GM23338 (cell line): ENCODE data around the gene RNU7-1. TPM values are rescaled to one million over a fixed set of nuclear protein-coding genes. Genes with fewer than 3 reads are reported as not detected.

Experiments used
- ATAC-seq: fragments of 200-7000 bp; cut with Tn5 transposase; 3 replicates; pipeline ENCODE4 v1.9.1; 2020
- DNase-seq: peaks from one replicate; pipeline ENCODE4 v3.0.0-alpha.2; 2015; ENCODE audit warnings: low spot score
- H2AFZ ChIP-seq: fragments of 200-600 bp; sonication (generic); 2 replicates; pipeline ENCODE4 v1.8.0; 2016; ENCODE audit warnings: antibody characterized with exemption, mild to moderate bottlenecking, moderate library complexity
- H3F3A ChIP-seq: fragments of 200-600 bp; sonication (generic); replicated peaks from 2 replicates; pipeline ENCODE4 v1.8.0; 2017; ENCODE audit warnings: antibody characterized with exemption, mixed run types, low read depth
- H3K27ac ChIP-seq: fragments of 200-600 bp; sonication (generic); 2 replicates; pipeline ENCODE4 v1.6.1; 2016; ENCODE audit warnings: low read depth
- H3K27me3 ChIP-seq: fragments of 200-600 bp; sonication (generic); 2 replicates; pipeline ENCODE4 v1.8.0; 2016; ENCODE audit warnings: mild to moderate bottlenecking, mixed run types, moderate library complexity; ENCODE audit not compliant: insufficient read depth
- H3K36me3 ChIP-seq: fragments of 200-600 bp; sonication (generic); 2 replicates; pipeline ENCODE4 v1.8.0; 2016; ENCODE audit warnings: mild to moderate bottlenecking; ENCODE audit not compliant: insufficient read depth
- H3K4me1 ChIP-seq: fragments of 200-600 bp; sonication (generic); 2 replicates; pipeline ENCODE4 v1.8.0; 2016; ENCODE audit warnings: mild to moderate bottlenecking, moderate library complexity; ENCODE audit not compliant: insufficient read depth
- H3K4me2 ChIP-seq: fragments of 200-600 bp; sonication (generic); 2 replicates; pipeline ENCODE4 v1.7.1; 2017; ENCODE audit warnings: mixed run types
- H3K4me3 ChIP-seq: fragments of 200-600 bp; sonication (generic); 2 replicates; pipeline ENCODE4 v1.6.1; 2016; ENCODE audit warnings: mixed run types
- H3K79me2 ChIP-seq: fragments of 200-600 bp; sonication (generic); replicated peaks from 2 replicates; pipeline ENCODE4 v1.8.0; 2017; ENCODE audit warnings: mild to moderate bottlenecking; ENCODE audit not compliant: insufficient read depth
- H3K9me2 ChIP-seq: fragments of 200-600 bp; sonication (generic); 2 replicates; pipeline ENCODE4 v1.8.0; 2017; ENCODE audit not compliant: insufficient read depth
- H4K20me1 ChIP-seq: fragments of 200-600 bp; sonication (generic); replicated peaks from 2 replicates; pipeline ENCODE4 v1.8.0; 2017; ENCODE audit warnings: mild to moderate bottlenecking; ENCODE audit not compliant: insufficient read depth
- H3K27ac Mint-ChIP-seq: 2 replicates; pipeline ENCODE4 v1.8.0; 2020; ENCODE audit warnings: inconsistent platforms, mild to moderate bottlenecking, moderate library complexity, mixed read lengths
- H3K27me3 Mint-ChIP-seq: 3 replicates; pipeline ENCODE4 v1.8.0; 2022; ENCODE audit warnings: low read depth, mild to moderate bottlenecking, moderate library complexity, mixed read lengths, inconsistent platforms; ENCODE audit not compliant: insufficient read depth, poor library complexity
- H3K36me3 Mint-ChIP-seq: 3 replicates; pipeline ENCODE4 v1.8.0; 2021; ENCODE audit warnings: low read depth, mild to moderate bottlenecking, inconsistent platforms, moderate library complexity, mixed read lengths
- H3K4me1 Mint-ChIP-seq: 3 replicates; pipeline ENCODE4 v1.8.0; 2020; ENCODE audit warnings: mild to moderate bottlenecking, inconsistent platforms, mixed read lengths
- H3K4me3 Mint-ChIP-seq: 3 replicates; pipeline ENCODE4 v1.8.0; 2021; ENCODE audit warnings: moderate library complexity, mild to moderate bottlenecking, inconsistent platforms, mixed read lengths
- H3K9me3 Mint-ChIP-seq: 3 replicates; pipeline ENCODE4 v1.8.0; 2020; ENCODE audit warnings: moderate library complexity, mild to moderate bottlenecking, inconsistent platforms, mixed read lengths
- EZH2 ChIP-seq: fragments of 200-600 bp; sonication (generic); IDR thresholded peaks from one replicate; pipeline ENCODE4 v1.8.0; 2017; ENCODE audit warnings: antibody characterized with exemption, mild to moderate bottlenecking, low read depth; ENCODE audit not compliant: unreplicated experiment
- JUNB ChIP-seq: IDR thresholded peaks from one replicate; pipeline ENCODE4 v1.6.1; 2016; ENCODE audit warnings: antibody characterized with exemption; ENCODE audit not compliant: unreplicated experiment
- NANOG ChIP-seq: IDR thresholded peaks from 2 replicates; pipeline ENCODE4 v1.6.1; 2016; ENCODE audit warnings: antibody characterized with exemption, borderline replicate concordance
- POLR2AphosphoS5 ChIP-seq: IDR thresholded peaks from 2 replicates; pipeline ENCODE4 v1.6.1; 2016; ENCODE audit warnings: antibody characterized with exemption, low read depth
- ZNF114 ChIP-seq: fragments of 250-450 bp; sonication (Bioruptor Pico); IDR thresholded peaks from 2 replicates; pipeline ENCODE4 v1.5.0; 2020; ENCODE audit warnings: mild to moderate bottlenecking, moderate library complexity
- ZNF331 ChIP-seq: fragments of 250-450 bp; sonication (Bioruptor Pico); IDR thresholded peaks from 2 replicates; pipeline ENCODE4 v1.5.0; 2020; ENCODE audit warnings: low read depth, mild to moderate bottlenecking, moderate library complexity
- polyA plus RNA-seq: library from polyadenylated mRNA; unstranded; fragments of >200 nt; fragmentation: Nextera tagmentation; extraction: Ambion mirVana; gene quantifications from 2 replicates; pipeline ENCODE4 v1.2.1, GENCODE V29; 2016
- total RNA-seq: library from RNA; depleted of rRNA; stranded (reverse); fragments of >200 nt; shearing (Covaris generic); gene quantifications from 2 replicates; pipeline ENCODE4 v1.2.3, GENCODE V29; 2014
- TF ChIP-seq, protein P1 (sequence below): fragments of 250-450 bp; sonication (Bioruptor Pico); IDR thresholded peaks from 2 replicates; pipeline ENCODE4 v1.5.0; 2020; ENCODE audit warnings: mild to moderate bottlenecking, moderate library complexity
- TF ChIP-seq, protein P2 (sequence below): IDR thresholded peaks from one replicate; pipeline ENCODE4 v1.6.1; 2018; ENCODE audit warnings: antibody characterized with exemption; ENCODE audit not compliant: unreplicated experiment
- TF ChIP-seq, protein P3 (sequence below): IDR thresholded peaks from 2 replicates; pipeline ENCODE4 v1.6.1; 2016; ENCODE audit warnings: antibody characterized with exemption
- TF ChIP-seq, protein P4 (sequence below), 2 experiments: fragments of 200-600 bp in 1 of 2; sonication (generic) in 1 of 2; conservative IDR thresholded peaks; 2 replicates each; pipeline versions ENCODE4 v1.5.1 to v1.6.1; 2016 to 2017; ENCODE audit warnings: antibody characterized with exemption in 2 of 2, low read depth in 2 of 2, mild to moderate bottlenecking in 2 of 2, moderate library complexity in 1 of 2

Gene RNU7-1
- total and polyA plus RNA-seq, 2 experiments from 2014 or later: not detected

DNA sequence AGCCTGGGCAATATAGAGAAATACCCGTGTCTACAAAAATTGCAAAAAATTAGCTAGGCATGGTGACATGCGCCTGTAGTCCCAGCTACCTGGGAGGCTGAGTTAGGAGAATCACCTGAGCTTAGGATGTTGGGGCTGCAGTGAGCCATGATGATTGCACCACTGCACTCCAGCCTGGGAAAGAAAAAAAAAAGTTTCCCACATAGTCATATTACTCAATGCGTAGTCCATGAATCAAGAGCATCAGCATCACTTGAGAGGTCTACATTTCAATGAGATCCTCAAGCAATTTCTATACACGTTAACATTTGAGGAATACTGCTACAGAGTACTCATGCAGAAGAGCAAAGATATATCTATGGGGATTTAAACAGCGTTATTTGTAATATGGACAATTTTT is 44.2 kb upstream of the RNU7-1 start (continued):
- TF ChIP-seq, protein P1, sequence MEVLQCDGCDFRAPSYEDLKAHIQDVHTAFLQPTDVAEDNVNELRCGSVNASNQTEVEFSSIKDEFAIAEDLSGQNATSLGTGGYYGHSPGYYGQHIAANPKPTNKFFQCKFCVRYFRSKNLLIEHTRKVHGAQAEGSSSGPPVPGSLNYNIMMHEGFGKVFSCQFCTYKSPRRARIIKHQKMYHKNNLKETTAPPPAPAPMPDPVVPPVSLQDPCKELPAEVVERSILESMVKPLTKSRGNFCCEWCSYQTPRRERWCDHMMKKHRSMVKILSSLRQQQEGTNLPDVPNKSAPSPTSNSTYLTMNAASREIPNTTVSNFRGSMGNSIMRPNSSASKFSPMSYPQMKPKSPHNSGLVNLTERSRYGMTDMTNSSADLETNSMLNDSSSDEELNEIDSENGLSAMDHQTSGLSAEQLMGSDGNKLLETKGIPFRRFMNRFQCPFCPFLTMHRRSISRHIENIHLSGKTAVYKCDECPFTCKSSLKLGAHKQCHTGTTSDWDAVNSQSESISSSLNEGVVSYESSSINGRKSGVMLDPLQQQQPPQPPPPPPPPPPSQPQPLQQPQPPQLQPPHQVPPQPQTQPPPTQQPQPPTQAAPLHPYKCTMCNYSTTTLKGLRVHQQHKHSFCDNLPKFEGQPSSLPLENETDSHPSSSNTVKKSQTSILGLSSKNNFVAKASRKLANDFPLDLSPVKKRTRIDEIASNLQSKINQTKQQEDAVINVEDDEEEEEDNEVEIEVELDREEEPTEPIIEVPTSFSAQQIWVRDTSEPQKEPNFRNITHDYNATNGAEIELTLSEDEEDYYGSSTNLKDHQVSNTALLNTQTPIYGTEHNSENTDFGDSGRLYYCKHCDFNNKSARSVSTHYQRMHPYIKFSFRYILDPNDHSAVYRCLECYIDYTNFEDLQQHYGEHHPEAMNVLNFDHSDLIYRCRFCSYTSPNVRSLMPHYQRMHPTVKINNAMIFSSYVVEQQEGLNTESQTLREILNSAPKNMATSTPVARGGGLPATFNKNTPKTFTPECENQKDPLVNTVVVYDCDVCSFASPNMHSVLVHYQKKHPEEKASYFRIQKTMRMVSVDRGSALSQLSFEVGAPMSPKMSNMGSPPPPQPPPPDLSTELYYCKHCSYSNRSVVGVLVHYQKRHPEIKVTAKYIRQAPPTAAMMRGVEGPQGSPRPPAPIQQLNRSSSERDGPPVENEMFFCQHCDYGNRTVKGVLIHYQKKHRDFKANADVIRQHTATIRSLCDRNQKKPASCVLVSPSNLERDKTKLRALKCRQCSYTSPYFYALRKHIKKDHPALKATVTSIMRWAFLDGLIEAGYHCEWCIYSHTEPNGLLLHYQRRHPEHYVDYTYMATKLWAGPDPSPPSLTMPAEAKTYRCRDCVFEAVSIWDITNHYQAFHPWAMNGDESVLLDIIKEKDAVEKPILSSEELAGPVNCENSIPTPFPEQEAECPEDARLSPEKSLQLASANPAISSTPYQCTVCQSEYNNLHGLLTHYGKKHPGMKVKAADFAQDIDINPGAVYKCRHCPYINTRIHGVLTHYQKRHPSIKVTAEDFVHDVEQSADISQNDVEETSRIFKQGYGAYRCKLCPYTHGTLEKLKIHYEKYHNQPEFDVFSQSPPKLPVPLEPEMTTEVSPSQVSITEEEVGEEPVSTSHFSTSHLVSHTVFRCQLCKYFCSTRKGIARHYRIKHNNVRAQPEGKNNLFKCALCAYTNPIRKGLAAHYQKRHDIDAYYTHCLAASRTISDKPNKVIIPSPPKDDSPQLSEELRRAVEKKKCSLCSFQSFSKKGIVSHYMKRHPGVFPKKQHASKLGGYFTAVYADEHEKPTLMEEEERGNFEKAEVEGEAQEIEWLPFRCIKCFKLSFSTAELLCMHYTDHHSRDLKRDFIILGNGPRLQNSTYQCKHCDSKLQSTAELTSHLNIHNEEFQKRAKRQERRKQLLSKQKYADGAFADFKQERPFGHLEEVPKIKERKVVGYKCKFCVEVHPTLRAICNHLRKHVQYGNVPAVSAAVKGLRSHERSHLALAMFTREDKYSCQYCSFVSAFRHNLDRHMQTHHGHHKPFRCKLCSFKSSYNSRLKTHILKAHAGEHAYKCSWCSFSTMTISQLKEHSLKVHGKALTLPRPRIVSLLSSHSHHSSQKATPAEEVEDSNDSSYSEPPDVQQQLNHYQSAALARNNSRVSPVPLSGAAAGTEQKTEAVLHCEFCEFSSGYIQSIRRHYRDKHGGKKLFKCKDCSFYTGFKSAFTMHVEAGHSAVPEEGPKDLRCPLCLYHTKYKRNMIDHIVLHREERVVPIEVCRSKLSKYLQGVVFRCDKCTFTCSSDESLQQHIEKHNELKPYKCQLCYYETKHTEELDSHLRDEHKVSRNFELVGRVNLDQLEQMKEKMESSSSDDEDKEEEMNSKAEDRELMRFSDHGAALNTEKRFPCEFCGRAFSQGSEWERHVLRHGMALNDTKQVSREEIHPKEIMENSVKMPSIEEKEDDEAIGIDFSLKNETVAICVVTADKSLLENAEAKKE (CRISPR knock-in tag): no peak
- no peak for TF ChIP-seq JUNB

DNA sequence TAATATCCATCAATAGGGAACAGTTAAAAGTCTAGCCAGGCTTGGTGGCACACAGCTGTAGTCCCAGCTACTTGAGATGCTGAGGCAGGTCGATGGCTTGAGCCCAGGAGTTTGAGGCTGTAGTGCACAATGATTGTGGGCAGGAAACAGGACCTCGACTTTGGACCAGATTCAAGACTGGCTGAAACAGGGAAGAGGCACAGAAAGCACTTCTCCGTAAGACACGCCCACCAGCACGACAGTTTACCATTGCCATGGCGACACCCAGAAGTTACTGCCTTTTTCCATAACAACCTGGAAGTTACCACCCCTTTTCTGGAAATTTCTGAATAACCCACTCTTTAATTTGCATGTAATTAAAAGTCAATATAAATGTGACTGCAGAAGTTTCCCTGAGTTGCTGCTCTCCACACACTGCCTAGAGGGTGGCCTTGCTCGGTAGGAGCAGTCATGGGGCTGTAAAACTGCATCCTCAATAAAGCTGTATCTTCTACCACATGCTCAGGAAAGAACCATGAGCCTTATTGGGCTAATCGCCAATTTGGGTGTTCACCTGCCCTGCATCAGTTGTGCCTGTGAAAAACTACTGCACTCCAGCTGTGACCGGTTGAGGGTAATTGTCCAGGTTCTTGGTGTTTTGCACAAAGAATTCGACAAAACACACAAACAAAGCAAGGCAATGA is 43.6 kb upstream of the RNU7-1 start:
- no peak for ATAC-seq
- Histone ChIP-seq H3K36me3 (no peaks in the 10 kb centered on the region), H3K27ac (no peak overlapping the region), H2AFZ (no peak overlapping the region), H3K4me2 (no peak overlapping the region), H3K4me3 (no peak overlapping the region), H3K4me1 (peaks cover 11% of the 10 kb centered on the region), H3K79me2 (no peaks in the 10 kb centered on the region), H3K27me3 (no peaks in the 10 kb centered on the region), H3K9me2 (no peaks in the 10 kb centered on the region), H4K20me1 (no peaks in the 10 kb centered on the region), H3F3A (peaks cover under 1% of the 10 kb centered on the region; the same call in 1 of the 2 replicates)
- peak; percentile 70 for DNase-seq
- H3K9me3 Mint-ChIP-seq: no peaks in the 10 kb centered on the region
- H3K27ac Mint-ChIP-seq: peak overlapping the region; percentile 81; the same call in 1 of the 2 replicates
- no peak overlapping the region for H3K4me3 Mint-ChIP-seq
- peaks cover 11% of the 10 kb centered on the region for H3K27me3 Mint-ChIP-seq
- H3K36me3 Mint-ChIP-seq: no peaks in the 10 kb centered on the region
- no peaks in the 10 kb centered on the region; the same call in 1 of the 3 replicates for H3K4me1 Mint-ChIP-seq
- no peak for TF ChIP-seq ZNF114 (CRISPR knock-in tag)
- TF ChIP-seq, protein P2, sequence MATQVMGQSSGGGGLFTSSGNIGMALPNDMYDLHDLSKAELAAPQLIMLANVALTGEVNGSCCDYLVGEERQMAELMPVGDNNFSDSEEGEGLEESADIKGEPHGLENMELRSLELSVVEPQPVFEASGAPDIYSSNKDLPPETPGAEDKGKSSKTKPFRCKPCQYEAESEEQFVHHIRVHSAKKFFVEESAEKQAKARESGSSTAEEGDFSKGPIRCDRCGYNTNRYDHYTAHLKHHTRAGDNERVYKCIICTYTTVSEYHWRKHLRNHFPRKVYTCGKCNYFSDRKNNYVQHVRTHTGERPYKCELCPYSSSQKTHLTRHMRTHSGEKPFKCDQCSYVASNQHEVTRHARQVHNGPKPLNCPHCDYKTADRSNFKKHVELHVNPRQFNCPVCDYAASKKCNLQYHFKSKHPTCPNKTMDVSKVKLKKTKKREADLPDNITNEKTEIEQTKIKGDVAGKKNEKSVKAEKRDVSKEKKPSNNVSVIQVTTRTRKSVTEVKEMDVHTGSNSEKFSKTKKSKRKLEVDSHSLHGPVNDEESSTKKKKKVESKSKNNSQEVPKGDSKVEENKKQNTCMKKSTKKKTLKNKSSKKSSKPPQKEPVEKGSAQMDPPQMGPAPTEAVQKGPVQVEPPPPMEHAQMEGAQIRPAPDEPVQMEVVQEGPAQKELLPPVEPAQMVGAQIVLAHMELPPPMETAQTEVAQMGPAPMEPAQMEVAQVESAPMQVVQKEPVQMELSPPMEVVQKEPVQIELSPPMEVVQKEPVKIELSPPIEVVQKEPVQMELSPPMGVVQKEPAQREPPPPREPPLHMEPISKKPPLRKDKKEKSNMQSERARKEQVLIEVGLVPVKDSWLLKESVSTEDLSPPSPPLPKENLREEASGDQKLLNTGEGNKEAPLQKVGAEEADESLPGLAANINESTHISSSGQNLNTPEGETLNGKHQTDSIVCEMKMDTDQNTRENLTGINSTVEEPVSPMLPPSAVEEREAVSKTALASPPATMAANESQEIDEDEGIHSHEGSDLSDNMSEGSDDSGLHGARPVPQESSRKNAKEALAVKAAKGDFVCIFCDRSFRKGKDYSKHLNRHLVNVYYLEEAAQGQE: no peak
- TF ChIP-seq, protein P3, sequence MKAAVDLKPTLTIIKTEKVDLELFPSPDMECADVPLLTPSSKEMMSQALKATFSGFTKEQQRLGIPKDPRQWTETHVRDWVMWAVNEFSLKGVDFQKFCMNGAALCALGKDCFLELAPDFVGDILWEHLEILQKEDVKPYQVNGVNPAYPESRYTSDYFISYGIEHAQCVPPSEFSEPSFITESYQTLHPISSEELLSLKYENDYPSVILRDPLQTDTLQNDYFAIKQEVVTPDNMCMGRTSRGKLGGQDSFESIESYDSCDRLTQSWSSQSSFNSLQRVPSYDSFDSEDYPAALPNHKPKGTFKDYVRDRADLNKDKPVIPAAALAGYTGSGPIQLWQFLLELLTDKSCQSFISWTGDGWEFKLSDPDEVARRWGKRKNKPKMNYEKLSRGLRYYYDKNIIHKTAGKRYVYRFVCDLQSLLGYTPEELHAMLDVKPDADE: no peak
- no peak for TF ChIP-seq EZH2
- no peak for TF ChIP-seq ZNF331
- TF ChIP-seq NANOG: no peak
- TF ChIP-seq, protein P4, sequence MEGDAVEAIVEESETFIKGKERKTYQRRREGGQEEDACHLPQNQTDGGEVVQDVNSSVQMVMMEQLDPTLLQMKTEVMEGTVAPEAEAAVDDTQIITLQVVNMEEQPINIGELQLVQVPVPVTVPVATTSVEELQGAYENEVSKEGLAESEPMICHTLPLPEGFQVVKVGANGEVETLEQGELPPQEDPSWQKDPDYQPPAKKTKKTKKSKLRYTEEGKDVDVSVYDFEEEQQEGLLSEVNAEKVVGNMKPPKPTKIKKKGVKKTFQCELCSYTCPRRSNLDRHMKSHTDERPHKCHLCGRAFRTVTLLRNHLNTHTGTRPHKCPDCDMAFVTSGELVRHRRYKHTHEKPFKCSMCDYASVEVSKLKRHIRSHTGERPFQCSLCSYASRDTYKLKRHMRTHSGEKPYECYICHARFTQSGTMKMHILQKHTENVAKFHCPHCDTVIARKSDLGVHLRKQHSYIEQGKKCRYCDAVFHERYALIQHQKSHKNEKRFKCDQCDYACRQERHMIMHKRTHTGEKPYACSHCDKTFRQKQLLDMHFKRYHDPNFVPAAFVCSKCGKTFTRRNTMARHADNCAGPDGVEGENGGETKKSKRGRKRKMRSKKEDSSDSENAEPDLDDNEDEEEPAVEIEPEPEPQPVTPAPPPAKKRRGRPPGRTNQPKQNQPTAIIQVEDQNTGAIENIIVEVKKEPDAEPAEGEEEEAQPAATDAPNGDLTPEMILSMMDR (conservative IDR thresholded peaks at IDR 0.05; ENCODE audit: low read depth in 2 of 2): no peak
- TF ChIP-seq POLR2AphosphoS5: no peak
